UCSD-AML1 (cell line): ENCODE measurements around the gene KNDC1.
A peak's percentile ranks its signal among the peaks of the same experiment; 100 is the strongest.
"Not testable (repeated sequence)": the region's sequence is repeated elsewhere in the genome, so short reads cannot be mapped to it uniquely, and the experiment has no call there.

Experiments
- DNase-seq: peaks from one replicate; lab custom pipeline; 2025; ENCODE audit not compliant: unreplicated experiment; lab: John Stamatoyannopoulos, UW

The KNDC1 gene

GRCh38 chr10:133221331-133221730 lies 61.3 kb downstream of the KNDC1 start:
- DNase-seq, result no peak

GRCh38 chr10:133221756-133222155 lies 61.7 kb downstream of the KNDC1 start:
- DNase-seq, result not testable (repeated sequence)

- DNase-seq, result no peak
These were observed 64.1 kb downstream of the KNDC1 start for GRCh38 chr10:133224076-133224475.

GRCh38 chr10:133224756-133225372 lies 64.8 kb downstream of the KNDC1 start:
- DNase-seq, result no peak

GRCh38 chr10:133225707-133226191 lies 65.7 kb downstream of the KNDC1 start:
- DNase-seq, result no peak

GRCh38 chr10:133226251-133226808 lies 66.3 kb downstream of the KNDC1 start:
- peak; percentile 40 for DNase-seq

GRCh38 chr10:133227256-133227655 lies 67.2 kb downstream of the KNDC1 start:
- no peak for DNase-seq

GRCh38 chr10:133229265-133230043 lies 69.4 kb downstream of the KNDC1 start:
- DNase-seq, result no peak

- DNase-seq, result no peak
These were observed 70.0 kb downstream of the KNDC1 start, which contains the start of gene UTF1 for GRCh38 chr10:133230044-133230361. TSS of gene UTF1 (plus strand) at chr10:133230217. CDS start at chr10:133230289, 72 bp downstream.

- no peak for DNase-seq
These were observed 70.6 kb downstream of the KNDC1 start for GRCh38 chr10:133230387-133231195.

- DNase-seq, result no peak
These were observed 71.4 kb downstream of the KNDC1 start for GRCh38 chr10:133231244-133231945.

GRCh38 chr10:133231946-133232574 lies 72.0 kb downstream of the KNDC1 start:
- DNase-seq, result no peak

- DNase-seq, result not testable (repeated sequence)
These were observed 74.8 kb downstream of the KNDC1 start for GRCh38 chr10:133234796-133235195.

- no peak for DNase-seq
These were observed 75.3 kb downstream of the KNDC1 start for GRCh38 chr10:133235265-133235855.

- no peak for DNase-seq
These were observed 75.9 kb downstream of the KNDC1 start for GRCh38 chr10:133235932-133236331.

- no peak for DNase-seq
These were observed 76.6 kb downstream of the KNDC1 start for GRCh38 chr10:133236401-133237240.

GRCh38 chr10:133237241-133237587 lies 77.2 kb downstream of the KNDC1 start:
- DNase-seq, result no peak

GRCh38 chr10:133237588-133238465 lies 77.8 kb downstream of the KNDC1 start, which contains the start of gene VENTX:
TSS of gene VENTX (plus strand) at chr10:133237855. CDS start at chr10:133237915, 60 bp downstream.
- DNase-seq, result no peak
